ENCODE data around the gene ARL16.

GRCh38 chr17:81635973-81636504 is 47.6 kb downstream of the ARL16 start:
- no peak for TF ChIP-seq POLR2A (IDR thresholded peaks at IDR 0.05)
- TF ChIP-seq, protein P1, sequence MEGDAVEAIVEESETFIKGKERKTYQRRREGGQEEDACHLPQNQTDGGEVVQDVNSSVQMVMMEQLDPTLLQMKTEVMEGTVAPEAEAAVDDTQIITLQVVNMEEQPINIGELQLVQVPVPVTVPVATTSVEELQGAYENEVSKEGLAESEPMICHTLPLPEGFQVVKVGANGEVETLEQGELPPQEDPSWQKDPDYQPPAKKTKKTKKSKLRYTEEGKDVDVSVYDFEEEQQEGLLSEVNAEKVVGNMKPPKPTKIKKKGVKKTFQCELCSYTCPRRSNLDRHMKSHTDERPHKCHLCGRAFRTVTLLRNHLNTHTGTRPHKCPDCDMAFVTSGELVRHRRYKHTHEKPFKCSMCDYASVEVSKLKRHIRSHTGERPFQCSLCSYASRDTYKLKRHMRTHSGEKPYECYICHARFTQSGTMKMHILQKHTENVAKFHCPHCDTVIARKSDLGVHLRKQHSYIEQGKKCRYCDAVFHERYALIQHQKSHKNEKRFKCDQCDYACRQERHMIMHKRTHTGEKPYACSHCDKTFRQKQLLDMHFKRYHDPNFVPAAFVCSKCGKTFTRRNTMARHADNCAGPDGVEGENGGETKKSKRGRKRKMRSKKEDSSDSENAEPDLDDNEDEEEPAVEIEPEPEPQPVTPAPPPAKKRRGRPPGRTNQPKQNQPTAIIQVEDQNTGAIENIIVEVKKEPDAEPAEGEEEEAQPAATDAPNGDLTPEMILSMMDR (IDR thresholded peaks at IDR 0.05) = no peak

Data from right lobe of liver (tissue), 4 donors.